ACC112 (cell line): ENCODE results near the gene ADAMTS8.

ENCODE experiments used
- H2AFZ ChIP-seq: fragments of 200-600 bp; sonication (generic); one replicate; pipeline ENCODE4 v1.6.0; 2017; ENCODE audit warnings: antibody characterized with exemption, low read length; ENCODE audit not compliant: unreplicated experiment
- H3K27ac ChIP-seq: fragments of 200-600 bp; sonication (generic); 2 replicates; pipeline ENCODE4 v1.5.1; 2014; ENCODE audit warnings: low read depth, mild to moderate bottlenecking, antibody characterized with exemption, low read length, moderate library complexity
- H3K27me3 ChIP-seq: fragments of 200-600 bp; sonication (generic); 2 replicates; pipeline ENCODE4 v1.6.1; 2014; ENCODE audit warnings: mild to moderate bottlenecking, antibody characterized with exemption, low read length, moderate library complexity, mixed read lengths; ENCODE audit not compliant: insufficient read depth
- H3K36me3 ChIP-seq: fragments of 200-600 bp; sonication (generic); 2 replicates; pipeline ENCODE4 v1.6.1; 2016; ENCODE audit warnings: mild to moderate bottlenecking, antibody characterized with exemption, low read length, moderate library complexity, mixed read lengths; ENCODE audit not compliant: insufficient read depth
- H3K4me1 ChIP-seq: fragments of 200-600 bp; sonication (generic); one replicate; pipeline ENCODE4 v1.6.1; 2016; ENCODE audit warnings: low read length, mixed read lengths; ENCODE audit not compliant: insufficient read depth, unreplicated experiment, control insufficient read depth
- H3K4me3 ChIP-seq: fragments of 200-600 bp; sonication (generic); 2 replicates; pipeline ENCODE4 v1.5.1; 2014; ENCODE audit warnings: mild to moderate bottlenecking, low read depth, low read length
- H3K79me2 ChIP-seq: fragments of 200-600 bp; sonication (generic); one replicate; pipeline ENCODE4 v1.6.0; 2016; ENCODE audit warnings: low read length; ENCODE audit not compliant: control insufficient read depth, unreplicated experiment, insufficient read depth

ADAMTS8 gene

DNA sequence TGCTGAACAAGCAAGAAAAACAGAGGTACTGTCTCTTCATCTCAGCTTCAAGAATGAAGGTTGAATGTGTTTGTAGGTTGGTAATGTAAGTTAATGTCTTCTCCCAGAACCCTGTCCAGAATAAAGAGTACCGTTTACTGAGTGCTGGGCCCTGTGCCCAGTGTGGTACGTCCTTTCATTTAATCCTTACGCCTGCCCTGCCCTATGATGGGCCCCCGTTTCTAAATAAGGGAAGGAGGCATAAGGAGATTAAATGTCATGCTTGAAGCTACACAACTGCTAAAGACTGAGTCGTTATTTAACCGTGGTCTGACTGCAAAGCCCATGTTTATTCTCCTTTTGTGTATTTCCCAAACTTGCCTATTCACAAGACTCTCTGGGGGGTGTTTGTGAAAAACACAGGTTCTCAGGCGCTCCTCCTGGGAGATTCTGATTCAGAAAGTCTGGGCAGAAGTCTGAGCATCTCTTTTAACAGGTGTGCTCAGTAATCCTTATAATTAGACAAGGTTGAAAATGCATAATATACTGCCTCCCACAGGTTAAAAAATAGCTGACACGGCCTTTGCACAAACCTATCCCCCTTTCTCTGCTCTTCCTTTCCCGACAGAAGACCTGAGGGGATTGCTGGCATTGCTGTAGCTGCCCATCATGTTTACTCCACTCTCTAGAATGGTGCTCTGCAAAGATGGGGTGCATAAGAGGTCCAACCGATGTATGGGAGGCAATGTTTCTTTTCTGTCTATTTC lies 57.4 kb downstream of the ADAMTS8 start:
- Histone ChIP-seq H3K27ac (no peak overlapping the region), H3K36me3 (no peaks in the 10 kb centered on the region), H2AFZ (no peak overlapping the region), H3K4me3 (no peak overlapping the region), H3K4me1 (no peaks in the 10 kb centered on the region), H3K79me2 (no peaks in the 10 kb centered on the region), H3K27me3 (peaks cover 34% of the 10 kb centered on the region)

DNA sequence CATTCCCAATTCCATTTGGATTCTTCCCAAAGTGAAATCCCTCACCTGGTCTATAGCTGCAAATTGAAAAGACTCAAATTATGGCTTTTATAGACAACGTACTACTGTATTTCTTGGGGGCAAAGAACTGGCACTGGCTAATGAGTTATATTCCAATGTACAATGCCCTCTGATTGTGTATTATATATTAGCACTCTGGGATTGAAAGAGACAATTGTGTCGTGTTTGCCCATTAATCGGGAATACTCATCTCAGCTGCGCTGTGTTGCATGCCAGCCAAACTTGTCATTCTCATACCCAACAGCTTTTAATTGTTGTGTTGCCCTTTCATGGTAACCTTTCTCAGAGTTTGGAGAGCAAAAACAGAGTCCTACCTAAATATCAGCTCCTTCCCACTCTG lies 58.7 kb downstream of the ADAMTS8 start:
- H3K36me3 ChIP-seq, result no peaks in the 10 kb centered on the region
- no peaks in the 10 kb centered on the region for H3K79me2 ChIP-seq
- no peak overlapping the region for H3K27ac ChIP-seq
- no peaks in the 10 kb centered on the region for H3K4me1 ChIP-seq
- peaks cover 29% of the 10 kb centered on the region for H3K27me3 ChIP-seq
- H2AFZ ChIP-seq, result no peak overlapping the region
- no peak overlapping the region for H3K4me3 ChIP-seq

DNA sequence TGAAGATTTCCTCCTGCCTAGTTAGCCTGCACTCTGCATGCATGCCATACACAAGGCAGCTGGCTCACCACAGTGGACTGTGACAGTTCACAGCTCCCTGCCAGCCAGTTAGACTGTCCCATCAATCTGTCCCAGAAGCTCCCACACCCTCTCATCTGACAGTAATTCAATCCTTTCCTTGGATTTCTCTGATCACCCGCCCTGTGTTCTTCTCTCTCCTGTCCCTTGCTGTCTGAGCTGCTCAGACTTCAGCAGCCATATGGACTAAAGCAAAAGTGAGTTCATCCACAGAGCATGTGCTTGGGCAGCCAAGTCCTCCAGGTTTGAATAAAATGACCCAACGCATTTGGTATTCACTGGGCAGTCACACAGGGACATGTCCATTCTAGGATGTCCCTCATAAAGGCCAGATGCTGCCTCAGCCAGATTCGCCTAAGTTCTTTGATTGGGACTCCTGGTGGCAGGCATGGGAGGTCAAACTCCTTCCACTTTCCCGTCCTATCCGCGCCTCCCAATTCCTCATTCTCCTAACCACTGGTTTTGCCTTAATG lies 59.2 kb downstream of the ADAMTS8 start:
- Histone ChIP-seq H2AFZ (no peak overlapping the region), H3K36me3 (no peaks in the 10 kb centered on the region), H3K27me3 (peaks cover 27% of the 10 kb centered on the region), H3K27ac (no peak overlapping the region), H3K4me3 (no peak overlapping the region), H3K4me1 (no peaks in the 10 kb centered on the region), H3K79me2 (no peaks in the 10 kb centered on the region)

DNA sequence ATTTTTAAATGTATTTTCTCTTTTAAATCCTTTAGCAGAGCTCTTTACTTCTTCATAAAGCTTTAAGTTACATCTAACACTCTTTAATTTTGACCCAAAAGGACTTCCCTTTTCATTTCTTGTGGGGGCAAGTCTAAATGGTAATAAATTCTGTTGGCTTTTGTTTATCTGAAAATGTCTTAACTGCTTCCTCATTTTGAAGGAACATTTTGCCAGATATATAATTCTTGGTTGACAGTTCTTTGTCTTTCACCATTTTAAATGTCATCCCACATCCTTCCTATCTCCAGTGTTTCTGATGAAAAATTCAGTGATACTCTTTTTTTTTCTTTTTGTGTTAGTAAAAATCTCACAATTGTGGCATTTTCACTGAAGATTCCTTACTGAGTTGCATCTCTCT lies 69.0 kb downstream of the ADAMTS8 start:
- H3K27me3 ChIP-seq, result peaks cover 13% of the 10 kb centered on the region
- no peaks in the 10 kb centered on the region for H3K4me1 ChIP-seq
- H3K27ac ChIP-seq, result no peak overlapping the region
- H3K4me3 ChIP-seq, result no peak overlapping the region
- H3K79me2 ChIP-seq, result no peaks in the 10 kb centered on the region
- H2AFZ ChIP-seq, result no peak overlapping the region
- H3K36me3 ChIP-seq, result no peaks in the 10 kb centered on the region

DNA sequence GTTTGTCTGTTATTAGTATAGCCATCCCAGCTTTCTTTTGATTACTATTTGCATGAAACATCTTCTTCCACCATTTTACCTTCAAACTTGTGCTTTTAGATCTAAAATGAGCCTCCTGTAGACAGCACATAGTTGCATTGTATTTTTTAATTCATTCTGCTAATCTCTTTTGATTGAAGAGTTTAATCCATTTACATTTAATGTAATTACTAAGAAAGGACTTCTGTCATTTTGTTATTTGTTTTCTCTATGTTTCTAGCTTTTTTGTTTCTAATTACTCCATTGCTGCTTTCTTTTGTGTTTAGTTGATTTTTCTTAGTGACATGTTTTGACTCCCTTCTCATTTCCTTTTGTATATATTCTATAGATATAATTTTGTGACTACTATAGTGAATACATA lies 70.0 kb downstream of the ADAMTS8 start:
- Histone ChIP-seq H3K79me2 (no peaks in the 10 kb centered on the region), H3K36me3 (no peaks in the 10 kb centered on the region), H3K4me1 (no peaks in the 10 kb centered on the region), H3K27me3 (peaks cover 15% of the 10 kb centered on the region), H2AFZ (no peak overlapping the region), H3K4me3 (no peak overlapping the region), H3K27ac (no peak overlapping the region)
